ENCODE results near the gene NIM1K. TPM values are rescaled to one million over a fixed set of nuclear protein-coding genes. Genes with fewer than 3 reads are reported as not detected.

Gene NIM1K
- total and polyA plus RNA-seq, 10 of the 15 experiments (the other 5 are each of a cell fraction or from before 2014, with no cell fraction given) = 0.27 to 1.7 (median 0.66) TPM

DNA sequence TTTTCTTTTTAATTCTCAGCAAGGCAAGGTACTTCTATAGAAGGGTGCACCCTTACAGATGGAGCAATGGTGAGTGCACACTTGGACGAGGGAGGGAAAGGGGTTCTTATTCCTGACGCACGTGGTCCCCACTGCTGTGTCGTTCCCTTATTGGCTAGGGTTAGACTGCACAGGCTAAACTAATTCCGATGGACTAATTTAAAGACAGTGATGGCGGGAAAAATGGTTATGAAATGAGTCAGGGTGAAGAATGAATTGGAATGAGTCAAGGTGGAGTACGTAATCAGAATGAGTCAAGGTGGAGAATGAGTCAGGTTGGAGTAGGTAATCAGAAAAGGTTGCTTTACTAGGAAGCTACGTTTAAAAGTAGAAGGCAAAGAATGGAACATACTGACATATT lies 123.2 kb downstream of the NIM1K start (continued):
- no peak for TF ChIP-seq PAX5 (IDR thresholded peaks at IDR 0.05; ENCODE audit: borderline replicate concordance, low read depth, low read length)
- no peak for TF ChIP-seq SMAD5 (IDR thresholded peaks at IDR 0.05; ENCODE audit: low read depth)
- TF ChIP-seq, protein P1, sequence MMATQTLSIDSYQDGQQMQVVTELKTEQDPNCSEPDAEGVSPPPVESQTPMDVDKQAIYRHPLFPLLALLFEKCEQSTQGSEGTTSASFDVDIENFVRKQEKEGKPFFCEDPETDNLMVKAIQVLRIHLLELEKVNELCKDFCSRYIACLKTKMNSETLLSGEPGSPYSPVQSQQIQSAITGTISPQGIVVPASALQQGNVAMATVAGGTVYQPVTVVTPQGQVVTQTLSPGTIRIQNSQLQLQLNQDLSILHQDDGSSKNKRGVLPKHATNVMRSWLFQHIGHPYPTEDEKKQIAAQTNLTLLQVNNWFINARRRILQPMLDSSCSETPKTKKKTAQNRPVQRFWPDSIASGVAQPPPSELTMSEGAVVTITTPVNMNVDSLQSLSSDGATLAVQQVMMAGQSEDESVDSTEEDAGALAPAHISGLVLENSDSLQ (IDR thresholded peaks at IDR 0.05) = no peak
- TF ChIP-seq BACH1 (IDR thresholded peaks at IDR 0.05; ENCODE audit: borderline replicate concordance) = no peak
- TF ChIP-seq, protein P2, sequence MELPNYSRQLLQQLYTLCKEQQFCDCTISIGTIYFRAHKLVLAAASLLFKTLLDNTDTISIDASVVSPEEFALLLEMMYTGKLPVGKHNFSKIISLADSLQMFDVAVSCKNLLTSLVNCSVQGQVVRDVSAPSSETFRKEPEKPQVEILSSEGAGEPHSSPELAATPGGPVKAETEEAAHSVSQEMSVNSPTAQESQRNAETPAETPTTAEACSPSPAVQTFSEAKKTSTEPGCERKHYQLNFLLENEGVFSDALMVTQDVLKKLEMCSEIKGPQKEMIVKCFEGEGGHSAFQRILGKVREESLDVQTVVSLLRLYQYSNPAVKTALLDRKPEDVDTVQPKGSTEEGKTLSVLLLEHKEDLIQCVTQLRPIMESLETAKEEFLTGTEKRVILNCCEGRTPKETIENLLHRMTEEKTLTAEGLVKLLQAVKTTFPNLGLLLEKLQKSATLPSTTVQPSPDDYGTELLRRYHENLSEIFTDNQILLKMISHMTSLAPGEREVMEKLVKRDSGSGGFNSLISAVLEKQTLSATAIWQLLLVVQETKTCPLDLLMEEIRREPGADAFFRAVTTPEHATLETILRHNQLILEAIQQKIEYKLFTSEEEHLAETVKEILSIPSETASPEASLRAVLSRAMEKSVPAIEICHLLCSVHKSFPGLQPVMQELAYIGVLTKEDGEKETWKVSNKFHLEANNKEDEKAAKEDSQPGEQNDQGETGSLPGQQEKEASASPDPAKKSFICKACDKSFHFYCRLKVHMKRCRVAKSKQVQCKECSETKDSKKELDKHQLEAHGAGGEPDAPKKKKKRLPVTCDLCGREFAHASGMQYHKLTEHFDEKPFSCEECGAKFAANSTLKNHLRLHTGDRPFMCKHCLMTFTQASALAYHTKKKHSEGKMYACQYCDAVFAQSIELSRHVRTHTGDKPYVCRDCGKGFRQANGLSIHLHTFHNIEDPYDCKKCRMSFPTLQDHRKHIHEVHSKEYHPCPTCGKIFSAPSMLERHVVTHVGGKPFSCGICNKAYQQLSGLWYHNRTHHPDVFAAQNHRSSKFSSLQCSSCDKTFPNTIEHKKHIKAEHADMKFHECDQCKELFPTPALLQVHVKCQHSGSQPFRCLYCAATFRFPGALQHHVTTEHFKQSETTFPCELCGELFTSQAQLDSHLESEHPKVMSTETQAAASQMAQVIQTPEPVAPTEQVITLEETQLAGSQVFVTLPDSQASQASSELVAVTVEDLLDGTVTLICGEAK (IDR thresholded peaks at IDR 0.05; ENCODE audit: borderline replicate concordance) = no peak
- TF ChIP-seq HDAC6 (IDR thresholded peaks at IDR 0.05; ENCODE audit: unreplicated experiment) = no peak
- TF ChIP-seq, protein P3, sequence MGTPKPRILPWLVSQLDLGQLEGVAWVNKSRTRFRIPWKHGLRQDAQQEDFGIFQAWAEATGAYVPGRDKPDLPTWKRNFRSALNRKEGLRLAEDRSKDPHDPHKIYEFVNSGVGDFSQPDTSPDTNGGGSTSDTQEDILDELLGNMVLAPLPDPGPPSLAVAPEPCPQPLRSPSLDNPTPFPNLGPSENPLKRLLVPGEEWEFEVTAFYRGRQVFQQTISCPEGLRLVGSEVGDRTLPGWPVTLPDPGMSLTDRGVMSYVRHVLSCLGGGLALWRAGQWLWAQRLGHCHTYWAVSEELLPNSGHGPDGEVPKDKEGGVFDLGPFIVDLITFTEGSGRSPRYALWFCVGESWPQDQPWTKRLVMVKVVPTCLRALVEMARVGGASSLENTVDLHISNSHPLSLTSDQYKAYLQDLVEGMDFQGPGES (IDR thresholded peaks at IDR 0.05) = no peak
- no peak for TF ChIP-seq MXI1 (IDR thresholded peaks at IDR 0.05; ENCODE audit: low read depth, low read length)
- TF ChIP-seq HCFC1 (IDR thresholded peaks at IDR 0.05; ENCODE audit: low read length) = no peak
- no peak for TF ChIP-seq HDGF (IDR thresholded peaks at IDR 0.05)
- TF ChIP-seq ZNF207 (IDR thresholded peaks at IDR 0.05; ENCODE audit: borderline replicate concordance) = no peak
- TF ChIP-seq, protein P4, sequence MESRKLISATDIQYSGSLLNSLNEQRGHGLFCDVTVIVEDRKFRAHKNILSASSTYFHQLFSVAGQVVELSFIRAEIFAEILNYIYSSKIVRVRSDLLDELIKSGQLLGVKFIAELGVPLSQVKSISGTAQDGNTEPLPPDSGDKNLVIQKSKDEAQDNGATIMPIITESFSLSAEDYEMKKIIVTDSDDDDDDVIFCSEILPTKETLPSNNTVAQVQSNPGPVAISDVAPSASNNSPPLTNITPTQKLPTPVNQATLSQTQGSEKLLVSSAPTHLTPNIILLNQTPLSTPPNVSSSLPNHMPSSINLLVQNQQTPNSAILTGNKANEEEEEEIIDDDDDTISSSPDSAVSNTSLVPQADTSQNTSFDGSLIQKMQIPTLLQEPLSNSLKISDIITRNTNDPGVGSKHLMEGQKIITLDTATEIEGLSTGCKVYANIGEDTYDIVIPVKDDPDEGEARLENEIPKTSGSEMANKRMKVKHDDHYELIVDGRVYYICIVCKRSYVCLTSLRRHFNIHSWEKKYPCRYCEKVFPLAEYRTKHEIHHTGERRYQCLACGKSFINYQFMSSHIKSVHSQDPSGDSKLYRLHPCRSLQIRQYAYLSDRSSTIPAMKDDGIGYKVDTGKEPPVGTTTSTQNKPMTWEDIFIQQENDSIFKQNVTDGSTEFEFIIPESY (IDR thresholded peaks at IDR 0.05) = no peak
- TF ChIP-seq ZNF274 (IDR thresholded peaks at IDR 0.05; ENCODE audit: insufficient read depth, insufficient read length) = no peak
- no peak for TF ChIP-seq MYC (IDR thresholded peaks at IDR 0.05; ENCODE audit: insufficient read depth, insufficient read length, insufficient replicate concordance, low read length, severe bottlenecking)
- no peak for TF ChIP-seq ZNF622 (IDR thresholded peaks at IDR 0.05)
- TF ChIP-seq STAT1 (conservative IDR thresholded peaks at IDR 0.05) = no peak
- TF ChIP-seq POLR2AphosphoS2 (IDR thresholded peaks at IDR 0.05; ENCODE audit: low read depth, low read length) = no peak
- TF ChIP-seq, protein P5, sequence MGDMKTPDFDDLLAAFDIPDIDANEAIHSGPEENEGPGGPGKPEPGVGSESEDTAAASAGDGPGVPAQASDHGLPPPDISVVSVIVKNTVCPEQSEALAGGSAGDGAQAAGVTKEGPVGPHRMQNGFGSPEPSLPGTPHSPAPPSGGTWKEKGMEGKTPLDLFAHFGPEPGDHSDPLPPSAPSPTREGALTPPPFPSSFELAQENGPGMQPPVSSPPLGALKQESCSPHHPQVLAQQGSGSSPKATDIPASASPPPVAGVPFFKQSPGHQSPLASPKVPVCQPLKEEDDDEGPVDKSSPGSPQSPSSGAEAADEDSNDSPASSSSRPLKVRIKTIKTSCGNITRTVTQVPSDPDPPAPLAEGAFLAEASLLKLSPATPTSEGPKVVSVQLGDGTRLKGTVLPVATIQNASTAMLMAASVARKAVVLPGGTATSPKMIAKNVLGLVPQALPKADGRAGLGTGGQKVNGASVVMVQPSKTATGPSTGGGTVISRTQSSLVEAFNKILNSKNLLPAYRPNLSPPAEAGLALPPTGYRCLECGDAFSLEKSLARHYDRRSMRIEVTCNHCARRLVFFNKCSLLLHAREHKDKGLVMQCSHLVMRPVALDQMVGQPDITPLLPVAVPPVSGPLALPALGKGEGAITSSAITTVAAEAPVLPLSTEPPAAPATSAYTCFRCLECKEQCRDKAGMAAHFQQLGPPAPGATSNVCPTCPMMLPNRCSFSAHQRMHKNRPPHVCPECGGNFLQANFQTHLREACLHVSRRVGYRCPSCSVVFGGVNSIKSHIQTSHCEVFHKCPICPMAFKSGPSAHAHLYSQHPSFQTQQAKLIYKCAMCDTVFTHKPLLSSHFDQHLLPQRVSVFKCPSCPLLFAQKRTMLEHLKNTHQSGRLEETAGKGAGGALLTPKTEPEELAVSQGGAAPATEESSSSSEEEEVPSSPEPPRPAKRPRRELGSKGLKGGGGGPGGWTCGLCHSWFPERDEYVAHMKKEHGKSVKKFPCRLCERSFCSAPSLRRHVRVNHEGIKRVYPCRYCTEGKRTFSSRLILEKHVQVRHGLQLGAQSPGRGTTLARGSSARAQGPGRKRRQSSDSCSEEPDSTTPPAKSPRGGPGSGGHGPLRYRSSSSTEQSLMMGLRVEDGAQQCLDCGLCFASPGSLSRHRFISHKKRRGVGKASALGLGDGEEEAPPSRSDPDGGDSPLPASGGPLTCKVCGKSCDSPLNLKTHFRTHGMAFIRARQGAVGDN (IDR thresholded peaks at IDR 0.05) = no peak
- no peak for TF ChIP-seq ATF7 (IDR thresholded peaks at IDR 0.05; ENCODE audit: low read depth)
- TF ChIP-seq CREM (IDR thresholded peaks at IDR 0.05; ENCODE audit: low read depth) = peak; percentile 72; the same call in 1 of the 2 replicates
